Suppressor macrophage treated with lipopolysaccharide for 1 hour (primary cell): ENCODE results near the gene DPYD.

Experiments used
- DNase-seq, 3 donors: peaks; one replicate each; pipeline ENCODE4 v3.0.0-alpha.2; 2020 to 2022

Gene DPYD

GRCh38 chr1:97680894-97681293, 239.9 kb downstream of the DPYD start:
- no peak for DNase-seq

- no peak for DNase-seq
Measured at GRCh38 chr1:97680470-97680869, 240.4 kb downstream of the DPYD start.

DNA sequence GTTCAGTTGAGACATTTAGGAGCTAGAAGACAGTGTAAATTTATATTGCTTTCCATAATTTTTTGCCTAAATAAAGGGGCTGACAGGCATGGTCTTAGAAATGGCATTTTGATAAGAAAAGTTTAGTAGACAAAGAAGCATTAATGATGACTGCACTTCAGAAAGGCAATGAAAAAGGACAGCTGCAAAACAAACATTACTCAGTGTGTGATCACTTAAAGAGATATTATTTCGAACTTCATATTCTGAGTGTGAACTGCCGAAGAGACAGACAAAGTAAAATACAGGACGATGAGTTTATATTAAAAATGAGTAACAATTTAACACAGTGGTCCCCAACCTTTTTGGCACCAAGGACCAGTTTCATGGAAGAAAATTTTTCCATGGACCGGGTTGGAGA, 243.1 kb downstream of the DPYD start:
- DNase-seq = no peak

DNA sequence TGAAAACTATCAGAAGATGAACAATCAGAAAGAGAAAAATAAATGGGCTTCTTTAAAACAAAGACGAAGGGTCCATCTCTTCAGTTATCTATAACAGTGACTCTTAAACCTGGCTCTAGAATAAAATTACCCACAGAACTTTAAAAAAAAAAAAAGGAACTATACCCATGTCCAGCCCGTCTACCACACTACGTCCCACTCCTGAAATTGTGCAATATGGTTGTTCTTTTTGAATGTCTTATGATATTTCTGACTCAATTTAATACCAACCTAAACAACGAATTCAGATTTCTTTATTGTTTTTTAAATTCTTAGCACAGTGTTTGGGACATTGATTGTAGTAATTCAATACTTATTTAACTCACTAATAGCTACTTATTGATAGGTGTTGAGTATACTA, 246.3 kb downstream of the DPYD start:
- peak; percentile 54 to 81 (median 77) for DNase-seq

GRCh38 chr1:97668945-97669344, 251.9 kb downstream of the DPYD start:
- no peak for DNase-seq

DNA sequence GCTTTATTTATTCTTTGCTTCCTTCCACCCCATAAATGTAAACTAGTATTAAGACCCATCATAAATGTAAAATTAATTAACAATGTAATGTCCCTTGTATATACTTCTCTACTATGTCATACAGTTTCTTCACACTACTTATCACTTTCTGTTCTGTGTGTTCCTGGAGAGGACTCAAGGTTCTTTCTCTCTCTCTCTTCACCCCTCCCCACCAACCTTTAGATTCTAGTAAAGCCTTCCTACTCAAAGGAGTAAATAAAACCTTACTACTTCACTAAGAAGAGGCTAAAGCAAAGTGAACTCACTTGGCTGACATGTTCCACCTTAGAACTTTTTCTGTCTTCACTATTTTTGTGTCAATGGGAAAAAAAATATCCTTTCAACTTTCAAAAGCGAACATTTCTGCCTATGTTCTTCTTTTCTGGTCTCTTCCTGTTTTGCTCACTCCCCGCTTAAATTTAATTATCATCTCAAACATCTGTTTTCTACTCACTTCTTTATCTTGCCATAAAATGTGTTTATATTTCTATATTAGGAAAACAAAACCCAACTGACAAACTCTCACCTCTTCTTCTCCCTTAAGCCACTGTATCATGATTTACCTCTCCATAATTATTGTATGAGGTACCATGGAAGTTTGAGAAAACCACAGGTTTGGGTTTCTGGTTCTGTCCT, 260.3 kb downstream of the DPYD start:
- no peak for DNase-seq

- DNase-seq = peak in 2 of 3 donors; percentile 19 to 20
Measured at GRCh38 chr1:97654876-97655585, 265.8 kb downstream of the DPYD start.

GRCh38 chr1:97651250-97651649, 269.6 kb downstream of the DPYD start:
- DNase-seq = peak in 1 of 3 donors; percentile 29

DNA sequence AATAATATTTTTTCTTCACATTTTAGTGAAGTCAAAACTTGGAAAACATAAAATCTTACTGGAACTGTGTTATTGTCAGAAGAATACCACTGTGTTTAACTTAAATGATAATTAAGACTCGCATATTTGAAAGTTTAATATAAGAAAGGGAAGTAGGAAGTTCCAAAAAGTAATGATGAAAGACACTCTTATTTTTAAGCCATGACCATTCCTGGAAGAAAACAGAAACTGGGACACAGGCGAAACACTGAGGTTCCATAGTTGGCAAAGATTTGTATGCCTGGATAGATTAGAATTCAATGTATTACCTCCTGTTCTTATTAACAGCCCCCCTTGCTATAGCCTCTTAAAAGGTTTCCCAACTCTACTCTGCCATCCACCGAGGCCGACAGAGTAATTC, 271.2 kb downstream of the DPYD start:
- DNase-seq = peak; percentile 9 to 51 (median 48)

GRCh38 chr1:97647776-97648175, 273.1 kb downstream of the DPYD start:
- no peak for DNase-seq

GRCh38 chr1:97646071-97646470, 274.8 kb downstream of the DPYD start:
- DNase-seq = no peak

GRCh38 chr1:97640677-97641076, 280.2 kb downstream of the DPYD start:
- no peak for DNase-seq

- DNase-seq = no peak
Measured at GRCh38 chr1:97636941-97637340, 283.9 kb downstream of the DPYD start.

DNA sequence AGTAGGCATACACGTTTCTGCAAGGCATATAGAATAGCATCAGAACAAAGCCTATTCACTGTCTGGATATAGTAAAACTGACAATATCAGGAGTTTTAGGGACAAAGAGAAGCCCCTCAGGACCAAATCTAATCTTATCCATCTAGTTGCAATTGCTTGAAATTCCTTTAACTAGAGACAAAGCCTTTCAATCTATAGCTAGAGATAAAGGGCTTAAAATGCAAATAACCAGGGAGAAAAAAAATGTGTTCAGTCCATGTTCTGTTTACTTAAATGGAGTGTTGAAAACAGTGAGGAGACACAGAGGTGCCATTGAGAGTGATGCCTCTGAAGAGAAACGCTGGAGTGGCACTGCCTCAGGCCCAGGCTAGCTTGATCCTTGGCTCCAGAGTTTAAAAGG, 286.1 kb downstream of the DPYD start:
- DNase-seq = no peak

DNA sequence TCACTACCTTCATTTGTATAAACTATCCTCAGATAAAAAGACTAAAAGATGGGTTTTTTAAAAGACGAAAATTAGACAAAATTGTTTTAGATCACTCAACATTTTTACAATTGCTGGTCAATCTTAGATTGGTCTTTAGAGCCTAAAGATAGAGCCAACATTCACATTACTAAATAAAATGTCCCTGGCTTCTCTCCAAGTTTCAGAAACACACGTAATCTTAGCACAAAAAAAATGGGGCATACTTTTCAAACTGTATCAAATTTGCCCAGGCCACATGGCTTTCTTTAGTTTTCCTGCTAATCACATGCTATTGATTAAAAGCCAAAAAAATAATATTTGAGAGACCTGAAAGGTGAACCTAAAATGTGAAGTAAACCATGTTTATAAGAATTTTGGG, 288.1 kb downstream of the DPYD start:
- DNase-seq = no peak

DNA sequence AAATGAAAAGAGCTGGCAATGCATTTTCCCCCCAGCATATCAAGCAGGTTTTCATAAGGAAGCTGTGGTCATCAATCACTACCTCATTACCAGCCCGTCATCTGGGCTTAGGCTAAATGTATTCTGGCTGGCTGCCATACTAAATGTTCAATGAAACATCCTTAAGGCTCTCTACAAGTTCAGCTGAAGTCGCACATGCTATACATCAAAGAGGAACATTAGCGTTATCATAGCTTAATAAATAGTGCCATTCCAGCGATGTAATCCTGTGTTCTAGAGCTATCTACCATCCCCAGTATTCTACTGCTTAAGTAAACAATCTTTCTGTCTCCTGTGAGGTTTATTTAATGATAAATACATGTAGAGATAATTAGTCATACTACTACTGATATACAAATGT, 288.8 kb downstream of the DPYD start:
- no peak for DNase-seq

DNA sequence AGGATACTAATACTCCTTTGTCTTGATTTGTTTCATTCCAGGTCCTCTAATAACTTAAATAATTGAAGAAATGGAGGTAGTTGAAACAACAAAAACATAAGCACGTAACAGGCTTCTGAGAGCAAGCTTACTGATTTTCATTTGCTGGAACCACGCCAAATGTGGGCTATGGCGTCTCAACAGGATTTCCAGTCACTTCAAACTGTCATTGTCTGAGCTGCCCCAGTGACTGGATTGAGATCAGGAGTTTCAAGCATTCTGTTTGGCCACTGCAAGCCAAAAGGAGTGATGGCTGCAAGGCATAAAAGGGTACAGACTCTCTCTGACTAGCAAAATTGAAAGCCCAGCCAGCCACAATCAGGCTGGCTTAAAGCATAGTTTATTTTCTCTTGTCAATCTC, 289.9 kb downstream of the DPYD start:
- no peak for DNase-seq

- DNase-seq = no peak
Measured at GRCh38 chr1:97630281-97630680, 290.6 kb downstream of the DPYD start.

DNA sequence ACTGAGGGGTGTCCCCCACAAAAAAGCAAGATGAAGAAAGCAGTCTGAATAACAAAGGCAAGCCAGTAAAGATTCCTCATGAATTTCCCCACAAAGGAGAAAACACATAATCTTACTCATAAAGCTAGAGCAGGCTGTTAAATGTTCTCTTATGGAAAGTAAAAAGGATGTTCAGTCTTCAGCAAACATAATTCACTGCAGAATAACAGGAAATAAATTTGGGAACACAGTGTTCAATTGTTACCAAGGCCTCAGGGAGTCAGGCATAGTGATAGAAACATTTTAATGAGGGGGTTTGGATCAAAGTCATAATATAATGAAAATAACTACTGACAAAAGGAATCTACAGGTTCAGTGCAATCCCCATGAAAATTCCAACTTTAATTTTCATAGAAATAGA, 297.6 kb downstream of the DPYD start:
- no peak for DNase-seq

DNA sequence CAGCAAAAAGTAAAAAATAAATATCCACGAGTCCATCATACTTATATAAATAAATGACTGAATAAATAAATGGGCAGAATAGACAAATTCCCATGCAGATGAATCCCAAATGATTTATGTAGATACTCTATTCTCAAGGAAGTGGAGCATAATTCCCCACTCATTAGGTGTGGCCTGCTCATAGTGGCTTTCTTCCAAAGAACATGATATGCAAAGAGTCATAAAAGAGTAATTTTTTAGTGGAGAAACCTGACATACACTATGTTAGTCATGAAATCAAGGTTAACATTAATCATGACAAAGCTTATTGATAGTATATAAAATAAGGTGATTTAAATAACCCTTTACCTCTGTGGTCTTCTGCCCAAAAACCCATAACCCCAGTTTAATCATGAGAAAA, 298.9 kb downstream of the DPYD start:
- no peak for DNase-seq

- DNase-seq = no peak
Measured at GRCh38 chr1:97619706-97620105, 301.1 kb downstream of the DPYD start.

DNA sequence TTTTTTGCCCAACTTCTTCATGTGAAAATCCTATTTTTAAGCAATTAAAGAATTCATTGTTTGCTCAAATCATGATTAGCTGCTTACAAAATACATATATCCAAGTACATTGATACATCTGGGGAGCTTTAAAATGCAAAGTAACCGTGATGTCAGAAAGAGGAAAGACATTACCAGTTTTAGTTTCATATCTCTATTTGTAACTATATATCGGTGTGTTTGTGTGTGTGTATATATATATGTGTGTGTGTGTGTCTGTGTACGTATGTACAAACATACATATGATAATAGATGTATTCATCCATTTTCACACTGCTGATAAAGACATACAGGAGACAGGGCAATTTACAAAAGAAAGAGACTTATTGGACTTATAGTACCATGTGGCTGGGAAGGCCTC, 310.1 kb downstream of the DPYD start:
- DNase-seq = peak in 2 of 3 donors; percentile 18 to 21

DNA sequence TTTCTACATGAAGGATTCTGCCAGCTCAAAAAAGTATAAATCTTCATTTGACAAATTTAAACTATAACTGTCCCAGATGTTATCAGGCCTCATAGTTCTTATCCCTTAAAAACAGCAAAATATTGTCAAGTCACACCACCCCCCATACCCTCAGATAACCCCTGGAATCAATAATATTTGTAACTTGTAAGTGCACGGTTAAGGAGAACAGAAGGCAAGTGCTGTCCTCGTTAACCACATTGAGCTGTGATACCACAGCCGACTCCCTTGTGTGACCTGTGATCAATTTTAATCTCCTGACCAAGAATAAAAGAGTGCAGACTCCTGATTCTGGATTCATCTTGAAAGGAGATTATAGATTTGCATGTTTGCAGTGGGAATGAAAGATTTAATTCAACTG, 310.7 kb downstream of the DPYD start:
- no peak for DNase-seq

- DNase-seq = no peak
Measured at GRCh38 chr1:97608272-97608671, 312.6 kb downstream of the DPYD start.

GRCh38 chr1:97603776-97604175, 317.1 kb downstream of the DPYD start:
- no peak for DNase-seq
